K562 (cell line): Measurements from ENCODE around the gene FAM200B. TPM values are rescaled to one million over a fixed set of nuclear protein-coding genes. Genes with fewer than 3 reads are reported as not detected.
A peak's percentile ranks its signal among the peaks of the same experiment; 100 is the strongest.

Experiments used
- DMBX1 ChIP-seq: fragments of 250-450 bp; sonication (Bioruptor Pico); IDR thresholded peaks from 2 replicates; pipeline ENCODE4 v1.8.0; 2022; ENCODE audit warnings: inconsistent platforms, mild to moderate bottlenecking, moderate library complexity, borderline replicate concordance
- RBM22 ChIP-seq: fragments of 200-400 bp; formaldehyde crosslinking; IDR thresholded peaks from 2 replicates; pipeline ENCODE4 v1.6.1; 2018; ENCODE audit warnings: low read length, low read depth; ENCODE audit not compliant: poor library complexity, severe bottlenecking
- SMARCC2 ChIP-seq: fragments of 450-650 bp; IDR thresholded peaks from 2 replicates; pipeline ENCODE4 v1.6.1; 2017; ENCODE audit warnings: antibody characterized with exemption, moderate library complexity, mild to moderate bottlenecking, low read depth
- SP1 ChIP-seq: sonication (generic); formaldehyde crosslinking; IDR thresholded peaks from 2 replicates; pipeline ENCODE4 v1.8.1; 2022; ENCODE audit warnings: mild to moderate bottlenecking, missing genetic modification reagents
- SRSF1 ChIP-seq: fragments of 200-400 bp; formaldehyde crosslinking; IDR thresholded peaks from 2 replicates; pipeline ENCODE4 v1.6.1; 2017; ENCODE audit warnings: mild to moderate bottlenecking, low read depth, low read length, moderate library complexity
- TGIF2 ChIP-seq: sonication (generic); formaldehyde crosslinking; IDR thresholded peaks from 2 replicates; pipeline ENCODE4 v1.8.1; 2022; ENCODE audit warnings: mild to moderate bottlenecking, missing genetic modification reagents, moderate library complexity
- ZNF175 ChIP-seq: fragments of 200-800 bp; sonication (Bioruptor generic); IDR thresholded peaks from 2 replicates; pipeline ENCODE4 v1.6.1; 2016; ENCODE audit warnings: low read depth, mild to moderate bottlenecking, missing genetic modification characterization, missing compliant biosample characterization
- ZNF583 ChIP-seq: fragments of 250-450 bp; sonication (Bioruptor Pico); IDR thresholded peaks from 2 replicates; pipeline ENCODE4 v1.4.0; 2020
- ZSCAN29 ChIP-seq: fragments of 450-650 bp; IDR thresholded peaks from 2 replicates; pipeline ENCODE4 v1.6.1; 2017
- polyA plus RNA-seq, 8 experiments: library from polyadenylated mRNA; depleted of rRNA in 4 of 8; stranded (reverse) in 5 of 8; unstranded in 3 of 8; fragments of >200 nt; fragmentation: Nextera tagmentation in 2 of 8; fragmentation: Illumina TruSeq in 1 of 8; extraction: Ambion mirVana in 2 of 8; extraction: Trizol in 1 of 8; gene quantifications; 2 replicates each; pipeline versions ENCODE4 v1.2.1 to v1.2.3, GENCODE V29; 2011 to 2014; ENCODE audit warnings: inconsistent platforms in 1 of 8, missing spikeins in 1 of 8
- total RNA-seq, 7 experiments: library from RNA; depleted of rRNA in 6 of 7; stranded (reverse); fragments of >200 nt in 6 of 7; fragmentation: Illumina TruSeq in 2 of 7; extraction: Trizol in 2 of 7; gene quantifications; 2 replicates each; pipeline versions ENCODE4 v1.2.1 to v1.2.3, GENCODE V29; 2011 to 2021; ENCODE audit warnings: low replicate concordance in 1 of 7
- TF ChIP-seq, protein P1 (sequence below), 2 experiments: fragments of 450-650 bp in 1 of 2; sonication (generic) in 1 of 2; formaldehyde crosslinking in 1 of 2; IDR thresholded peaks; 2 replicates each; pipeline versions ENCODE4 v1.7.1 to v1.9.0; 2016 to 2022; ENCODE audit warnings: inconsistent platforms in 1 of 2, mild to moderate bottlenecking in 1 of 2, missing genetic modification reagents in 1 of 2
- TF ChIP-seq, protein P2 (sequence below): sonication (generic); IDR thresholded peaks from 2 replicates; pipeline ENCODE4 v1.6.1; 2016

Gene FAM200B
- total and polyA plus RNA-seq, 9 of the 15 experiments (the other 6 are each of a cell fraction or from before 2014, with no cell fraction given): 17.4 to 48.0 (median 25.5) TPM

DNA sequence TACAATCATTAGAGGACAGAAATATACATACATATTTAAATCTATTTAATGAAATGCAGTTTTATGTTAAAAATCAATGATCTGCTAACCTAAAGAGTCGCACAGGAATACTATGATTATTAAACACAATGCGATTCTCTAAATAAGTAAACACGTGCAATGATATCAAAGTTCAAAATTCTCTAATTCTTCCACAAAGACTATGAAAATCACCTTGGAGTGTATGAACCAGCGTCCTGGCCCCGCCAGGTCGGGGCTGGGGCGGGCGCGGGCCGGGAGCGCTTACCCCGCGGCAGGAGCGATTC is 608 bp upstream of the FAM200B start (continued):
- TF ChIP-seq, protein P1, sequence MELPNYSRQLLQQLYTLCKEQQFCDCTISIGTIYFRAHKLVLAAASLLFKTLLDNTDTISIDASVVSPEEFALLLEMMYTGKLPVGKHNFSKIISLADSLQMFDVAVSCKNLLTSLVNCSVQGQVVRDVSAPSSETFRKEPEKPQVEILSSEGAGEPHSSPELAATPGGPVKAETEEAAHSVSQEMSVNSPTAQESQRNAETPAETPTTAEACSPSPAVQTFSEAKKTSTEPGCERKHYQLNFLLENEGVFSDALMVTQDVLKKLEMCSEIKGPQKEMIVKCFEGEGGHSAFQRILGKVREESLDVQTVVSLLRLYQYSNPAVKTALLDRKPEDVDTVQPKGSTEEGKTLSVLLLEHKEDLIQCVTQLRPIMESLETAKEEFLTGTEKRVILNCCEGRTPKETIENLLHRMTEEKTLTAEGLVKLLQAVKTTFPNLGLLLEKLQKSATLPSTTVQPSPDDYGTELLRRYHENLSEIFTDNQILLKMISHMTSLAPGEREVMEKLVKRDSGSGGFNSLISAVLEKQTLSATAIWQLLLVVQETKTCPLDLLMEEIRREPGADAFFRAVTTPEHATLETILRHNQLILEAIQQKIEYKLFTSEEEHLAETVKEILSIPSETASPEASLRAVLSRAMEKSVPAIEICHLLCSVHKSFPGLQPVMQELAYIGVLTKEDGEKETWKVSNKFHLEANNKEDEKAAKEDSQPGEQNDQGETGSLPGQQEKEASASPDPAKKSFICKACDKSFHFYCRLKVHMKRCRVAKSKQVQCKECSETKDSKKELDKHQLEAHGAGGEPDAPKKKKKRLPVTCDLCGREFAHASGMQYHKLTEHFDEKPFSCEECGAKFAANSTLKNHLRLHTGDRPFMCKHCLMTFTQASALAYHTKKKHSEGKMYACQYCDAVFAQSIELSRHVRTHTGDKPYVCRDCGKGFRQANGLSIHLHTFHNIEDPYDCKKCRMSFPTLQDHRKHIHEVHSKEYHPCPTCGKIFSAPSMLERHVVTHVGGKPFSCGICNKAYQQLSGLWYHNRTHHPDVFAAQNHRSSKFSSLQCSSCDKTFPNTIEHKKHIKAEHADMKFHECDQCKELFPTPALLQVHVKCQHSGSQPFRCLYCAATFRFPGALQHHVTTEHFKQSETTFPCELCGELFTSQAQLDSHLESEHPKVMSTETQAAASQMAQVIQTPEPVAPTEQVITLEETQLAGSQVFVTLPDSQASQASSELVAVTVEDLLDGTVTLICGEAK (IDR thresholded peaks at IDR 0.05): no peak
- TF ChIP-seq, protein P1 (CRISPR knock-in tag; IDR thresholded peaks at IDR 0.05): no peak
- TF ChIP-seq ZNF175 (CRISPR knock-in tag) (no peak), SRSF1 (no peak), DMBX1 (CRISPR knock-in tag) (no peak), RBM22 (no peak), ZSCAN29 (0 out of 2 replicates have a peak, but pooled peaks have one; percentile 58), SMARCC2 (0 out of 2 replicates have a peak, but pooled peaks have one; percentile 33), TGIF2 (CRISPR knock-in tag) (peak; percentile 90; the same call in 1 of the 2 replicates), ZNF583 (no peak), SP1 (CRISPR knock-in tag) (no peak)
- TF ChIP-seq, protein P2, sequence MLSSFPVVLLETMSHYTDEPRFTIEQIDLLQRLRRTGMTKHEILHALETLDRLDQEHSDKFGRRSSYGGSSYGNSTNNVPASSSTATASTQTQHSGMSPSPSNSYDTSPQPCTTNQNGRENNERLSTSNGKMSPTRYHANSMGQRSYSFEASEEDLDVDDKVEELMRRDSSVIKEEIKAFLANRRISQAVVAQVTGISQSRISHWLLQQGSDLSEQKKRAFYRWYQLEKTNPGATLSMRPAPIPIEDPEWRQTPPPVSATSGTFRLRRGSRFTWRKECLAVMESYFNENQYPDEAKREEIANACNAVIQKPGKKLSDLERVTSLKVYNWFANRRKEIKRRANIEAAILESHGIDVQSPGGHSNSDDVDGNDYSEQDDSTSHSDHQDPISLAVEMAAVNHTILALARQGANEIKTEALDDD: no peak
